A549 treated with ZK216348 at 1 μM for 4 hours (cell line): Measurements from ENCODE around the gene ZNF519. TPM values are rescaled to one million over a fixed set of nuclear protein-coding genes. Genes with fewer than 3 reads are reported as not detected.

Experiments
- total RNA-seq: library from RNA; stranded (reverse); fragments of 200-300 nt; extraction: Qiagen RNA extraction; gene quantifications from 5 replicates; pipeline ENCODE4 v1.2.3, GENCODE V29; 2022; ENCODE audit warnings: low read depth

Gene ZNF519
- total RNA-seq = 0.97 to 2.1 TPM (median 1.7 TPM) in 5 replicates

DNA sequence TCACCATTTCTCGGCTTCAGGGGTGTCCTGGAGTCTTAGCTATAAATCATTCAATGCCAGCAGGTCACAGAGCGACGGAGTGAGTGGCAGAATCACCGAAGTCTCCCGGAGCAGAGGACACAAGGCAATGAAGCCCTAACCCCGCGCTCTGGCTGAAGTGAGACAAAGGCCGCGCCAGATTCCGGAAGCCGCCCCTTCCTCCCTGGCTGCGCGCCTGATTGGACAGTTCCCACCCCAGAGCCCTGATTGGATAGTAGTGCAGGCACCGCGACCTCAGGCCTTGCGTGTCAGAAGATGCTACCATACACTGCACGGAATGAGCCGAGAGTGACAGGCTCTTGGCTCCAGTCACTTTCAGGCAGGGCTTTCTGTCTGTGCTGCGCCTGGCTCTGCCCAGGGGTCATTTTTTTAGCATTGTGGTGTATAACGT, at the start of gene ZNF519:
ZNF519 (minus strand) TSS at position 165 of the 430 bp plus-strand sequence; CDS start at position 7, 158 bp downstream.

Other genes starting within 250 kb of the ZNF519 start
- not detected in 5 replicates for gene MC2R, start 216.9 kb downstream of the ZNF519 start, total RNA-seq